H1 (cell line): ENCODE data around the gene LRP5. TPM values are rescaled to one million over a fixed set of nuclear protein-coding genes. Genes with fewer than 3 reads are reported as not detected.
A peak's percentile ranks its signal among the peaks of the same experiment; 100 is the strongest.

Experiments
- CTCF ChIA-PET: fragments of 300-600 bp; sonication (Branson Sonifier 250); formaldehyde crosslinking; loops from one replicate; lab custom pipeline; 2021; ENCODE audit not compliant: partially characterized antibody; lab: Charles Lee
- POLR2A ChIA-PET: fragments of 300-600 bp; sonication (Branson Sonifier 250); formaldehyde crosslinking; loops from one replicate; lab custom pipeline; 2021; ENCODE audit warnings: inconsistent platforms; ENCODE audit not compliant: partially characterized antibody; lab: Charles Lee
- DNase-seq, 2 experiments: peaks; one replicate each; pipeline versions ENCODE4 v3.0.0 to v3.0.0-alpha.2; 2010 to 2022; ENCODE audit warnings: low spot score in 2 of 2, low read depth in 1 of 2, mixed read lengths in 1 of 2
- FAIRE-seq: peaks from 2 replicates; lab custom pipeline; 2011; peaks lifted over from hg19 to GRCh38; lab: Jason Lieb, UNC
- H2AFZ ChIP-seq: 2 replicates; pipeline ENCODE4 v1.8.1; 2012; ENCODE audit warnings: low read length, inconsistent platforms
- H2AK5ac ChIP-seq: 2 replicates; pipeline ENCODE4 v1.6.1; 2013; ENCODE audit warnings: low read depth, low read length
- H2BK120ac ChIP-seq: replicated peaks from 2 replicates; pipeline ENCODE3; 2013; ENCODE audit warnings: low read depth, low read length, inconsistent platforms
- H2BK12ac ChIP-seq: 2 replicates; pipeline ENCODE4 v1.6.1; 2013; ENCODE audit warnings: low read depth, low read length
- H2BK15ac ChIP-seq: 2 replicates; pipeline ENCODE4 v1.6.1; 2013; ENCODE audit warnings: low read length
- H2BK20ac ChIP-seq: 2 replicates; pipeline ENCODE4 v1.6.1; 2013; ENCODE audit warnings: low read length
- H2BK5ac ChIP-seq: 2 replicates; pipeline ENCODE4 v1.6.1; 2013; ENCODE audit warnings: low read depth, low read length
- H3K14ac ChIP-seq: 2 replicates; pipeline ENCODE4 v1.6.1; 2013; ENCODE audit warnings: inconsistent platforms; ENCODE audit not compliant: insufficient read length
- H3K18ac ChIP-seq: 2 replicates; pipeline ENCODE4 v1.6.1; 2013; ENCODE audit warnings: low read length; ENCODE audit errors: extremely low read depth
- H3K23ac ChIP-seq: 2 replicates; pipeline ENCODE4 v1.6.1; 2013; ENCODE audit warnings: inconsistent platforms; ENCODE audit not compliant: insufficient read length
- H3K23me2 ChIP-seq: 2 replicates; pipeline ENCODE4 v1.6.1; 2013; ENCODE audit warnings: low read depth, low read length
- H3K27ac ChIP-seq: 2 replicates; pipeline ENCODE4 v1.6.1; 2011; ENCODE audit warnings: low read depth, low read length, inconsistent platforms
- H3K27me3 ChIP-seq, 4 experiments: replicated peaks in 1 of 4; 1 replicate in 1 of 4; 2 replicates in 3 of 4; pipeline versions ENCODE4 v1.6.1 to v1.8.1; 2011 to 2013; ENCODE audit warnings: low read length in 3 of 4, mild to moderate bottlenecking in 3 of 4, inconsistent platforms in 2 of 4, mixed read lengths in 2 of 4, moderate library complexity in 1 of 4; ENCODE audit not compliant: control insufficient read depth in 3 of 4, insufficient read depth in 3 of 4; ENCODE audit errors: extremely low read depth in 1 of 4
- H3K36me3 ChIP-seq, 4 experiments: 2 replicates each; pipeline versions ENCODE4 v1.6.1 to v1.8.1; 2011 to 2013; ENCODE audit warnings: mild to moderate bottlenecking in 4 of 4, low read length in 3 of 4, moderate library complexity in 2 of 4, control low read depth in 1 of 4, inconsistent platforms in 1 of 4; ENCODE audit not compliant: insufficient read depth in 4 of 4, control insufficient read depth in 2 of 4
- H3K4ac ChIP-seq: replicated peaks from 2 replicates; pipeline ENCODE3; 2013; ENCODE audit warnings: low read length, low read depth, mixed read lengths, inconsistent platforms; ENCODE audit not compliant: insufficient read length
- H3K4me1 ChIP-seq, 4 experiments: replicated peaks in 1 of 4; 1 replicate in 1 of 4; 2 replicates in 3 of 4; pipeline versions ENCODE4 v1.6.1 to v1.8.1; 2011 to 2013; ENCODE audit warnings: low read length in 3 of 4, inconsistent platforms in 2 of 4, mixed read lengths in 1 of 4; ENCODE audit not compliant: insufficient read depth in 4 of 4, control insufficient read depth in 3 of 4
- H3K4me2 ChIP-seq, 2 experiments: 2 replicates each; pipeline versions ENCODE4 v1.6.1 to v1.8.1; 2011 to 2013; ENCODE audit warnings: low read depth in 2 of 2, low read length in 2 of 2, control low read depth in 1 of 2, inconsistent platforms in 1 of 2, mild to moderate bottlenecking in 1 of 2; ENCODE audit not compliant: insufficient read depth in 1 of 2
- H3K4me3 ChIP-seq, 4 experiments: fragments of 200-600, 300-600 bp in 1 of 4; sonication (generic), shearing (Covaris generic), sonication (Bioruptor Twin) in 1 of 4; 2 replicates each; pipeline versions ENCODE4 v1.5.1 to v1.8.1; 2011 to 2016; ENCODE audit warnings: low read length in 4 of 4, low read depth in 3 of 4, control low read depth in 2 of 4, inconsistent platforms in 2 of 4, mild to moderate bottlenecking in 2 of 4, mixed read lengths in 1 of 4, moderate library complexity in 1 of 4; ENCODE audit not compliant: insufficient read depth in 2 of 4; ENCODE audit errors: extremely low read depth in 1 of 4
- H3K56ac ChIP-seq: replicated peaks from 2 replicates; pipeline ENCODE3; 2013; ENCODE audit warnings: low read depth, mild to moderate bottlenecking, mixed read lengths, low read length, inconsistent platforms; ENCODE audit not compliant: insufficient read length
- H3K79me1 ChIP-seq: 2 replicates; pipeline ENCODE4 v1.6.1; 2013; ENCODE audit warnings: low read depth, low read length, control low read depth
- H3K79me2 ChIP-seq, 2 experiments: 2 replicates each; pipeline versions ENCODE4 v1.6.1 to v1.8.1; 2012 to 2013; ENCODE audit warnings: low read length in 2 of 2, mild to moderate bottlenecking in 2 of 2, inconsistent platforms in 1 of 2; ENCODE audit not compliant: insufficient read depth in 2 of 2, control insufficient read depth in 1 of 2
- H3K9ac ChIP-seq, 4 experiments: replicated peaks in 1 of 4; 1 replicate in 1 of 4; 2 replicates in 3 of 4; pipeline versions ENCODE4 v1.6.1 to v1.8.1; 2011 to 2013; ENCODE audit warnings: low read depth in 3 of 4, low read length in 3 of 4, control low read depth in 2 of 4, mild to moderate bottlenecking in 2 of 4, moderate library complexity in 2 of 4, inconsistent platforms in 1 of 4; ENCODE audit errors: extremely low read depth in 1 of 4
- H3K9me3 ChIP-seq, 2 experiments: 2 replicates each; pipeline versions ENCODE4 v1.6.1 to v1.8.1; 2012 to 2013; ENCODE audit warnings: mild to moderate bottlenecking in 2 of 2, moderate library complexity in 2 of 2, control low read depth in 1 of 2, inconsistent platforms in 1 of 2, low read depth in 1 of 2, low read length in 1 of 2, mixed read lengths in 1 of 2; ENCODE audit not compliant: insufficient read depth in 2 of 2
- H4K20me1 ChIP-seq, 2 experiments: replicated peaks in 1 of 2; 2 replicates each; pipeline versions ENCODE3 to v1.8.1; 2011 to 2013; ENCODE audit warnings: inconsistent platforms in 2 of 2, low read length in 2 of 2, mild to moderate bottlenecking in 1 of 2; ENCODE audit not compliant: insufficient read depth in 2 of 2, control insufficient read depth in 1 of 2
- H4K5ac ChIP-seq: 2 replicates; pipeline ENCODE4 v1.6.1; 2013; ENCODE audit warnings: low read length, low read depth, mixed read lengths, inconsistent platforms; ENCODE audit not compliant: insufficient read length
- H4K8ac ChIP-seq: 2 replicates; pipeline ENCODE4 v1.8.0; 2013; ENCODE audit warnings: mild to moderate bottlenecking, moderate library complexity, low read length, inconsistent platforms; ENCODE audit not compliant: insufficient read depth; ENCODE audit errors: extremely low read depth
- H4K91ac ChIP-seq: replicated peaks from 2 replicates; pipeline ENCODE3; 2013; ENCODE audit warnings: low read length, mixed read lengths, inconsistent platforms; ENCODE audit not compliant: insufficient read length
- BACH1 ChIP-seq: IDR thresholded peaks from 2 replicates; pipeline ENCODE4 v1.6.1; 2012; ENCODE audit warnings: low read length, improper control_type of control experiment
- CBX5 ChIP-seq: fragments of 300-800, 300-1000 bp; sonication (generic); IDR thresholded peaks from 2 replicates; pipeline ENCODE4 v1.7.1; 2016; ENCODE audit warnings: antibody characterized with exemption, low read length, low read depth
- EGR1 ChIP-seq: IDR thresholded peaks from 2 replicates; pipeline ENCODE4 v1.6.1; 2011; ENCODE audit warnings: low read depth, low read length, borderline replicate concordance
- RFX5 ChIP-seq: IDR thresholded peaks from 2 replicates; pipeline ENCODE4 v1.6.1; 2011; ENCODE audit warnings: low read depth, low read length, improper control_type of control experiment, borderline replicate concordance
- RNF2 ChIP-seq: fragments of 200-900, 300-1000 bp; sonication (generic); IDR thresholded peaks from 2 replicates; pipeline ENCODE4 v1.7.1; 2016; ENCODE audit warnings: borderline replicate concordance, low read depth, mild to moderate bottlenecking, antibody characterized with exemption, low read length; ENCODE audit not compliant: poor library complexity, severe bottlenecking; ENCODE audit errors: missing control alignments
- SUZ12 ChIP-seq: fragments of 200-600 bp; sonication (generic); IDR thresholded peaks from 2 replicates; pipeline ENCODE4 v1.6.1; 2012; ENCODE audit warnings: mild to moderate bottlenecking, inconsistent platforms, low read length, moderate library complexity, mixed read lengths
- WGBS, 2 experiments: shearing (Covaris generic) in 1 of 2; methylation state at CpG; one replicate each; pipeline versions ENCODE4 v1.1.6 to v1.1.7; 2013 to 2015; ENCODE audit warnings: low lambda C conversion rate in 2 of 2, mixed read lengths in 2 of 2, inconsistent platforms in 1 of 2, low coverage in 1 of 2, missing lambda C conversion rate in 1 of 2; ENCODE audit not compliant: insufficient replicate concordance in 2 of 2, insufficient coverage in 1 of 2, insufficient read length in 1 of 2; ENCODE audit errors: extremely low coverage in 1 of 2, missing lambda C conversion rate in 1 of 2; 5-methylcytosine and 5-hydroxymethylcytosine counted together
- polyA plus RNA-seq, 7 experiments: library from polyadenylated mRNA; depleted of rRNA in 3 of 7; stranded (reverse) in 5 of 7; unstranded in 2 of 7; fragments of >200 nt in 5 of 7; fragments of 200-250 nt in 2 of 7; gene quantifications; 1 replicate in 5 of 7; 2 replicates in 1 of 7; 4 replicates in 1 of 7; pipeline versions ENCODE4 v1.2.1 to v1.2.3, GENCODE V29; 2011 to 2013; ENCODE audit warnings: missing spikeins in 2 of 7, mixed read lengths in 2 of 7
- total RNA-seq: library from RNA; stranded (reverse); fragmentation: NEBNext Ultra II Directional; extraction: Animal tissue kit (Norgen Biotek cat#: 25700); gene quantifications from 2 replicates; pipeline ENCODE4 v1.2.1, GENCODE V29; 2021
- TF ChIP-seq, protein P1 (sequence below): IDR thresholded peaks from 2 replicates; pipeline ENCODE4 v1.6.1; 2012; ENCODE audit warnings: inconsistent platforms
- TF ChIP-seq, protein P2 (sequence below), 3 experiments: IDR thresholded peaks; 1 replicate in 2 of 3; 2 replicates in 1 of 3; pipeline versions ENCODE4 v1.5.1 to v1.6.1; 2011; ENCODE audit warnings: low read length in 3 of 3, mild to moderate bottlenecking in 3 of 3, inconsistent platforms in 2 of 3, low read depth in 1 of 3, moderate library complexity in 1 of 3; ENCODE audit not compliant: insufficient read depth in 1 of 3; ENCODE audit errors: control extremely low read depth in 1 of 3

The LRP5 gene
- total and polyA plus RNA-seq, 2 of the 8 experiments (the other 6 are each of a cell fraction or from before 2014, with no cell fraction given) = 19.0 to 38.9 TPM

DNA sequence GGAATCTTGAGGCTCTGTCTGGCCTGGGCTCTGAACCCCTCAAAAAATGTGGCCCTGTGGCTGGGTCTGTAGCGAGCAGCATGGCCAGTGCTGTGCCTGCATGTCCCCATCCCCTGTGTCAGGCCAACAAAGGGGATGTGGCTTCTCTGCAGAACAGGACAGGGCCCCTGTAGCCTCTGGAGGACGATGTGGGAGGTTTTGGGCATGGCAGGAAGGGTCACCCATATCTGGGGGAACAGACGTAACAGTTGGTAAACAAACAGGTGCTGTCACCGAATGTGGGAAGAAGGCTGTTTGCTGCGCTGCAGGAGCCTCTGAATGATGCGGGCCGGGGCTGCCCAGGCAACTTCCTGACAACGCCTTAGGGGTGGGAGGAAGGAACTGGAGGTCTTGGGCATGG is 35.0 kb downstream of the LRP5 start:
- WGBS, 2 experiments = 93% methylated on average over 7 of the region's 8 CpGs; no CpG with 5 or more reads in 1 of the 2 experiments
- no peak overlapping the region for H2AFZ ChIP-seq
- peaks cover 0 to 36% of the 10 kb centered on the region in 2 experiments; a peak in 3 of 4 replicates for H3K79me2 ChIP-seq
- TF ChIP-seq RFX5 (no peak), RNF2 (no peak), EGR1 (no peak), SUZ12 (no peak), CBX5 (no peak), BACH1 (no peak)
- TF ChIP-seq, protein P1, sequence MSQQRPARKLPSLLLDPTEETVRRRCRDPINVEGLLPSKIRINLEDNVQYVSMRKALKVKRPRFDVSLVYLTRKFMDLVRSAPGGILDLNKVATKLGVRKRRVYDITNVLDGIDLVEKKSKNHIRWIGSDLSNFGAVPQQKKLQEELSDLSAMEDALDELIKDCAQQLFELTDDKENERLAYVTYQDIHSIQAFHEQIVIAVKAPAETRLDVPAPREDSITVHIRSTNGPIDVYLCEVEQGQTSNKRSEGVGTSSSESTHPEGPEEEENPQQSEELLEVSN = no peak
- TF ChIP-seq, protein P2, sequence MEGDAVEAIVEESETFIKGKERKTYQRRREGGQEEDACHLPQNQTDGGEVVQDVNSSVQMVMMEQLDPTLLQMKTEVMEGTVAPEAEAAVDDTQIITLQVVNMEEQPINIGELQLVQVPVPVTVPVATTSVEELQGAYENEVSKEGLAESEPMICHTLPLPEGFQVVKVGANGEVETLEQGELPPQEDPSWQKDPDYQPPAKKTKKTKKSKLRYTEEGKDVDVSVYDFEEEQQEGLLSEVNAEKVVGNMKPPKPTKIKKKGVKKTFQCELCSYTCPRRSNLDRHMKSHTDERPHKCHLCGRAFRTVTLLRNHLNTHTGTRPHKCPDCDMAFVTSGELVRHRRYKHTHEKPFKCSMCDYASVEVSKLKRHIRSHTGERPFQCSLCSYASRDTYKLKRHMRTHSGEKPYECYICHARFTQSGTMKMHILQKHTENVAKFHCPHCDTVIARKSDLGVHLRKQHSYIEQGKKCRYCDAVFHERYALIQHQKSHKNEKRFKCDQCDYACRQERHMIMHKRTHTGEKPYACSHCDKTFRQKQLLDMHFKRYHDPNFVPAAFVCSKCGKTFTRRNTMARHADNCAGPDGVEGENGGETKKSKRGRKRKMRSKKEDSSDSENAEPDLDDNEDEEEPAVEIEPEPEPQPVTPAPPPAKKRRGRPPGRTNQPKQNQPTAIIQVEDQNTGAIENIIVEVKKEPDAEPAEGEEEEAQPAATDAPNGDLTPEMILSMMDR (IDR thresholded peaks at IDR 0.05; ENCODE audit: control extremely low read depth in 1 of 3, insufficient read depth in 1 of 3, low read depth in 1 of 3, low read length in 3 of 3) = no peak

More for the DNA sequence above, 35.0 kb downstream of the LRP5 start:
- H3K23me2 ChIP-seq = 0 out of 2 replicates have a peak, but pooled peaks cover 1% of the 10 kb centered on the region
- 0 out of 8 replicates have a peak, but pooled peaks cover 0 to 4% (median 0%) of the 10 kb centered on the region in 4 experiments for H3K36me3 ChIP-seq
- no peak overlapping the region for H3K56ac ChIP-seq
- H3K4me2 ChIP-seq = no peak overlapping the region
- H4K91ac ChIP-seq = no peak overlapping the region
- H3K9ac ChIP-seq = no peak overlapping the region
- H3K4me1 ChIP-seq = peaks cover 5 to 18% (median 13%) of the 10 kb centered on the region in 4 experiments
- no peak overlapping the region for H3K14ac ChIP-seq
- H3K27ac ChIP-seq = no peak overlapping the region
- H3K4me3 ChIP-seq = no peak overlapping the region
- H4K5ac ChIP-seq = no peak overlapping the region
- H3K27me3 ChIP-seq = no peaks in the 10 kb centered on the region
- H2BK12ac ChIP-seq = no peak overlapping the region
- H3K23ac ChIP-seq = no peak overlapping the region
- H2BK20ac ChIP-seq = no peak overlapping the region
- ChIA-PET CTCF (interaction anchor here (1.5 to 2.3 kb wide), 2 partner anchors 10 to 22 kb away, joined by 3 to 7 read pairs; no protein-coding TSS in a partner anchor), POLR2A (interaction anchor here (0.6 to 1.6 kb wide), 2 partner anchors 10 to 22 kb away, joined by 3 read pairs; no protein-coding TSS in a partner anchor)
- FAIRE-seq (no peak), DNase-seq (no peak)
- H2BK5ac ChIP-seq = peak overlapping the region; percentile 58
- H3K79me1 ChIP-seq = peaks cover 8% of the 10 kb centered on the region
- H3K4ac ChIP-seq = no peak overlapping the region
- 0 out of 2 replicates have a peak overlapping the region, but pooled peaks have one; percentile 31 for H4K8ac ChIP-seq
- H4K20me1 ChIP-seq = peaks cover 0 to 6% of the 10 kb centered on the region in 2 experiments
- peak overlapping the region; percentile 16; the same call in 1 of the 2 replicates for H2AK5ac ChIP-seq
- no peak overlapping the region for H2BK15ac ChIP-seq
- no peak overlapping the region for H3K18ac ChIP-seq
- no peaks in the 10 kb centered on the region; a peak in 1 of 4 replicates for H3K9me3 ChIP-seq
- H2BK120ac ChIP-seq = no peak overlapping the region
